K562 (cell line): ENCODE results near the gene GUCY2F. TPM values are rescaled to one million over a fixed set of nuclear protein-coding genes. Genes with fewer than 3 reads are reported as not detected.

Source experiments
- ATAC-seq: fragments of 200-7000 bp; cut with Tn5 transposase; 3 replicates; pipeline ENCODE4 v1.9.1; 2020; ENCODE audit warnings: moderate library complexity
- BruUV-seq: library from RNA; stranded (reverse); fragments of 400-500 nt; replicated peaks from 2 replicates; lab custom pipeline; 2021; lab: Mats Ljungman, UMichigan
- CTCF ChIA-PET: fragments of 300-600 bp; formaldehyde crosslinking; extraction: SDS; loops from one replicate; lab custom pipeline; 2021; ENCODE audit warnings: low intra/inter-chr PET ratio; lab: Yijun Ruan, JAX
- POLR2A ChIA-PET: fragments of 300-600, 350-650 bp; sonication (Branson Sonifier 250); formaldehyde crosslinking; extraction: SDS; loops from one replicate; lab custom pipeline; 2021; ENCODE audit warnings: antibody characterized with exemption, inconsistent platforms; lab: Yijun Ruan, JAX
- DNase-seq, 4 experiments: peaks; one replicate each; pipeline versions ENCODE4 v3.0.0 to v3.0.0-alpha.2; 2011 to 2018; ENCODE audit warnings: low spot score in 3 of 4, mixed read lengths in 3 of 4; ENCODE audit errors: extremely low read depth in 1 of 4
- FAIRE-seq: peaks from 2 replicates; lab custom pipeline; 2011; peaks lifted over from hg19 to GRCh38; lab: Jason Lieb, UNC
- H2AFZ ChIP-seq: 2 replicates; pipeline ENCODE4 v1.6.0; 2011; ENCODE audit warnings: low read depth, low read length, control low read depth, inconsistent platforms
- H3K27ac ChIP-seq: fragments of 200-600 bp; 3 replicates; pipeline ENCODE4 v1.8.0; 2011; ENCODE audit warnings: low read depth, mild to moderate bottlenecking, control low read depth, inconsistent platforms, low read length, moderate library complexity, mixed read lengths; ENCODE audit errors: extremely low read depth
- H3K27me3 ChIP-seq, 2 experiments: fragments of 300-600 bp in 1 of 2; 2 replicates in 1 of 2; 3 replicates in 1 of 2; pipeline versions ENCODE4 v1.6.0 to v1.8.0; 2011; ENCODE audit warnings: inconsistent platforms in 2 of 2, low read length in 2 of 2, mild to moderate bottlenecking in 1 of 2, mixed read lengths in 1 of 2, moderate library complexity in 1 of 2; ENCODE audit not compliant: control insufficient read depth in 2 of 2, insufficient read depth in 2 of 2
- H3K36me3 ChIP-seq: fragments of 300-600 bp; 3 replicates; pipeline ENCODE4 v1.8.0; 2011; ENCODE audit warnings: mild to moderate bottlenecking, low read length, inconsistent platforms; ENCODE audit not compliant: control insufficient read depth, insufficient read depth
- H3K4me1 ChIP-seq, 2 experiments: fragments of 200-600 bp in 1 of 2; replicated peaks in 1 of 2; 2 replicates in 1 of 2; 3 replicates in 1 of 2; pipeline versions ENCODE4 v1.5.1 to v1.8.0; 2011; ENCODE audit warnings: inconsistent platforms in 2 of 2, low read length in 2 of 2, mild to moderate bottlenecking in 1 of 2, mixed read lengths in 1 of 2, moderate library complexity in 1 of 2; ENCODE audit not compliant: control insufficient read depth in 2 of 2, insufficient read depth in 2 of 2
- H3K4me2 ChIP-seq: 2 replicates; pipeline ENCODE4 v1.6.1; 2011; ENCODE audit warnings: low read length, control low read depth, inconsistent platforms, mixed read lengths; ENCODE audit not compliant: insufficient read depth
- H3K4me3 ChIP-seq: fragments of 200-600 bp; sonication (generic), shearing (Covaris generic); 2 replicates; pipeline ENCODE4 v1.5.1; 2016; ENCODE audit warnings: control low read depth, inconsistent platforms
- H3K79me2 ChIP-seq: fragments of 200-600 bp; 3 replicates; pipeline ENCODE4 v1.8.0; 2011; ENCODE audit warnings: low read length, inconsistent platforms; ENCODE audit not compliant: control insufficient read depth, insufficient read depth
- H3K9ac ChIP-seq, 2 experiments: 2 replicates each; pipeline versions ENCODE4 v1.6.0 to v1.6.1; 2011; ENCODE audit warnings: low read depth in 2 of 2, low read length in 2 of 2, control low read depth in 1 of 2, inconsistent platforms in 1 of 2, mild to moderate bottlenecking in 1 of 2, mixed read lengths in 1 of 2; ENCODE audit not compliant: insufficient read depth in 1 of 2
- H3K9me1 ChIP-seq: one replicate; pipeline ENCODE4 v1.6.0; 2011; ENCODE audit warnings: inconsistent platforms, mild to moderate bottlenecking, low read length, moderate library complexity; ENCODE audit not compliant: control insufficient read depth, insufficient read depth
- H3K9me3 ChIP-seq: replicated peaks from 2 replicates; pipeline ENCODE4 v1.5.1; 2011; ENCODE audit warnings: low read depth, low read length, inconsistent platforms; ENCODE audit not compliant: control insufficient read depth, insufficient read depth
- H4K20me1 ChIP-seq: replicated peaks from 2 replicates; pipeline ENCODE4 v1.6.1; 2011; ENCODE audit warnings: low read length, inconsistent platforms, mixed read lengths; ENCODE audit not compliant: control insufficient read depth, insufficient read depth
- C11orf30 ChIP-seq: fragments of 450-650 bp; IDR thresholded peaks from 2 replicates; pipeline ENCODE4 v1.6.1; 2016; ENCODE audit warnings: low read depth, mild to moderate bottlenecking
- DMBX1 ChIP-seq: fragments of 250-450 bp; sonication (Bioruptor Pico); IDR thresholded peaks from 2 replicates; pipeline ENCODE4 v1.8.0; 2022; ENCODE audit warnings: inconsistent platforms, mild to moderate bottlenecking, moderate library complexity, borderline replicate concordance
- DNMT1 ChIP-seq: fragments of 450-650 bp; IDR thresholded peaks from 2 replicates; pipeline ENCODE4 v1.6.1; 2016; ENCODE audit warnings: antibody characterized with exemption, mild to moderate bottlenecking
- FOXJ2 ChIP-seq: fragments of 200-800 bp; sonication (Bioruptor generic); IDR thresholded peaks from 2 replicates; pipeline ENCODE4 v1.6.1; 2016; ENCODE audit warnings: missing genetic modification characterization, missing compliant biosample characterization
- GATA2 ChIP-seq: sonication (generic); formaldehyde crosslinking; IDR thresholded peaks from 2 replicates; pipeline ENCODE4 v1.4.0; 2020; ENCODE audit warnings: mild to moderate bottlenecking, missing genetic modification reagents
- TSC22D4 ChIP-seq: fragments of 450-650 bp; IDR thresholded peaks from 2 replicates; pipeline ENCODE4 v1.6.1; 2016; ENCODE audit warnings: missing genetic modification characterization, missing biosample characterization, control low read depth
- WGBS: fragments of 100-300 bp; shearing (Covaris generic); methylation state at CpG from one replicate; pipeline ENCODE4 v1.1.6; 2016; ENCODE audit warnings: low coverage, mixed read lengths; ENCODE audit not compliant: insufficient coverage; ENCODE audit errors: missing lambda C conversion rate; 5-methylcytosine and 5-hydroxymethylcytosine counted together
- in situ Hi-C: fragments of 300-500 bp; cut with MboI; formaldehyde crosslinking; loops from 4 replicates; pipeline ENCODE4 v1.15.0; 2018; ENCODE audit warnings: inconsistent platforms, mixed read lengths
- intact Hi-C: fragments of 100-400 bp; cut with micrococcal nuclease; formaldehyde crosslinking; loops from 2 replicates; pipeline ENCODE4 v1.14.2; 2022
- polyA plus RNA-seq, 8 experiments: library from polyadenylated mRNA; depleted of rRNA in 4 of 8; stranded (reverse) in 5 of 8; unstranded in 3 of 8; fragments of >200 nt; fragmentation: Nextera tagmentation in 2 of 8; fragmentation: Illumina TruSeq in 1 of 8; extraction: Ambion mirVana in 2 of 8; extraction: Trizol in 1 of 8; gene quantifications; 2 replicates each; pipeline versions ENCODE4 v1.2.1 to v1.2.3, GENCODE V29; 2011 to 2014; ENCODE audit warnings: inconsistent platforms in 1 of 8, missing spikeins in 1 of 8
- total RNA-seq, 7 experiments: library from RNA; depleted of rRNA in 6 of 7; stranded (reverse); fragments of >200 nt in 6 of 7; fragmentation: Illumina TruSeq in 2 of 7; extraction: Trizol in 2 of 7; gene quantifications; 2 replicates each; pipeline versions ENCODE4 v1.2.1 to v1.2.3, GENCODE V29; 2011 to 2021; ENCODE audit warnings: low replicate concordance in 1 of 7
- TF ChIP-seq, protein P1 (sequence below): sonication (generic); formaldehyde crosslinking; IDR thresholded peaks from 2 replicates; pipeline ENCODE4 v1.8.1; 2023; ENCODE audit warnings: mild to moderate bottlenecking, missing genetic modification reagents

GUCY2F gene
- total and polyA plus RNA-seq, 9 of the 15 experiments (the other 6 are each of a cell fraction or from before 2014, with no cell fraction given): 0.01 to 0.06 (median 0.05) TPM; not detected in 6

DNA sequence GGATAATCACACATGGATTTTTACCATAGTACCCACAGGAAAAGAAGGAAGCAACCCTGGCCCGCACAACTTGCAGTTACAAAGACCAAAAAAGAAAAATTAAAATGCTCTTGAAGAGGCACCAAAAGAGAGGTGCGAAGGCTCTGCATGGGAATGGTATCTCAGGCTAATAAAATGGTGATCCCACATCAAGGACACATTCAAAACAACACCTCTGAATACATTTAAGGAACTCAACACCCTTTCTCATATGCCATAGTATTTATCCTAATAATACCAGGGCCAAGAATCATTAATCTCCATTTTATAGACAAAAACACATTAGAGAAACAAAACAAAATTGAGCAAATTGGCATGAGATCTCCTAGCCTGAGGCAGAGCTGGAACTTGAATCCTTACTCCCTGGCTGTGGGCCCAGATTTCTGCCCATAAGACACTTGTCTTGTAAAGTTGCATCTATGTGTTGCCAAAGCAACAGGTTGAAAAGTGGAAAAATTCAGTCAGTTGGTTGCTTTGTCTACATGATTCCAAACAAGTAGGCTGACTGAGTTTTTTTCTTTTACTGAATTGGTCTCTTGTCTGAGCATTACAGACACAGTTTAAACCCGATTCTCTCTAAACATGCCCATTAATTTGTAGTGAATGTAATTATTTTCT lies 33.5 kb downstream of the GUCY2F start:
- no TSS peak for BruUV-seq
- no peaks in the 10 kb centered on the region for H3K9me1 ChIP-seq
- no peak overlapping the region for H2AFZ ChIP-seq
- intact Hi-C loops (no loop called here), in situ Hi-C loops (no loop called here)
- H3K27ac ChIP-seq: no peak overlapping the region
- FAIRE-seq (no peak), DNase-seq (no peak)
- H3K9me3 ChIP-seq: no peaks in the 10 kb centered on the region
- no peaks in the 10 kb centered on the region for H3K4me1 ChIP-seq
- no peaks in the 10 kb centered on the region for H3K27me3 ChIP-seq
- H4K20me1 ChIP-seq: no peaks in the 10 kb centered on the region
- 6% methylated on average over 3 of the region's 3 CpGs for WGBS
- H3K79me2 ChIP-seq: no peaks in the 10 kb centered on the region
- no peak for TF ChIP-seq C11orf30
- TF ChIP-seq FOXJ2 (tag): no peak
- TF ChIP-seq GATA2 (CRISPR knock-in tag): no peak
- TF ChIP-seq, all 486 proteins: peak for 0
- Histone ChIP-seq H3K4me3 (no peak overlapping the region), H3K36me3 (no peaks in the 10 kb centered on the region), H3K9ac (no peak overlapping the region), H3K4me2 (no peak overlapping the region)
- ChIA-PET CTCF (no interaction called here), POLR2A (no interaction called here)
- ATAC-seq: no peak

DNA sequence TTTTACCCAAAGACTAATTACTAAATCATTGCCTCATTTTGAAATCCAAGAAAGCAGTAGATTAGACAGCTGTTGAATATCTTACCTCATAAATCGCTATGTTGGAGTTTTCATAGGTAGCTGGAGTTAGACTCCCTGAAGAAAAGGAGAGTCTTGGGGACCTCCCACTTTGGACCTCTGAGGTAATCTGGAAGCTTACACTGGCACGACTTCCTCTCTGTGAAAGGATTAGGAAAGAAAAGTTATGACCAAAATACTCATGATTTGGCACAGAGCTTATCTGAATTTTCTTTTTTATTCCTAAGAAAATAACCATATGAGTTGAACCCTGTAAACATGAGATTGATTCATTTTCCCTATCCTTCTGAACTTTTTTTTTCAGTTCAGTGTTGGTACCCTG lies 40.6 kb downstream of the GUCY2F start:
- no peak overlapping the region for H3K27ac ChIP-seq
- no peaks in the 10 kb centered on the region for H3K27me3 ChIP-seq
- H4K20me1 ChIP-seq: no peaks in the 10 kb centered on the region
- no peaks in the 10 kb centered on the region for H3K9me3 ChIP-seq
- FAIRE-seq (no peak), ATAC-seq (no peak), DNase-seq (no peak)
- H3K4me2 ChIP-seq: no peak overlapping the region
- ChIA-PET CTCF (no interaction called here), POLR2A (no interaction called here)
- WGBS: 0% methylated on average over 2 of the region's 2 CpGs
- no peaks in the 10 kb centered on the region for H3K79me2 ChIP-seq
- no peak overlapping the region for H3K4me3 ChIP-seq
- no TSS peak for BruUV-seq
- H2AFZ ChIP-seq: no peak overlapping the region
- no peaks in the 10 kb centered on the region for H3K36me3 ChIP-seq
- no peak overlapping the region for H3K9ac ChIP-seq
- no peaks in the 10 kb centered on the region for H3K9me1 ChIP-seq
- in situ Hi-C loops (no loop called here), intact Hi-C loops (no loop called here)
- H3K4me1 ChIP-seq: no peaks in the 10 kb centered on the region
- no peak for TF ChIP-seq DMBX1 (CRISPR knock-in tag)
- no peak for TF ChIP-seq TSC22D4
- TF ChIP-seq DNMT1: no peak
- TF ChIP-seq, protein P1, sequence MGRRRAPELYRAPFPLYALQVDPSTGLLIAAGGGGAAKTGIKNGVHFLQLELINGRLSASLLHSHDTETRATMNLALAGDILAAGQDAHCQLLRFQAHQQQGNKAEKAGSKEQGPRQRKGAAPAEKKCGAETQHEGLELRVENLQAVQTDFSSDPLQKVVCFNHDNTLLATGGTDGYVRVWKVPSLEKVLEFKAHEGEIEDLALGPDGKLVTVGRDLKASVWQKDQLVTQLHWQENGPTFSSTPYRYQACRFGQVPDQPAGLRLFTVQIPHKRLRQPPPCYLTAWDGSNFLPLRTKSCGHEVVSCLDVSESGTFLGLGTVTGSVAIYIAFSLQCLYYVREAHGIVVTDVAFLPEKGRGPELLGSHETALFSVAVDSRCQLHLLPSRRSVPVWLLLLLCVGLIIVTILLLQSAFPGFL (CRISPR knock-in tag): no peak
